HepG2 (cell line): ENCODE data around the gene HSD17B8. TPM values are rescaled to one million over a fixed set of nuclear protein-coding genes. Genes with fewer than 3 reads are reported as not detected.
A peak's percentile ranks its signal among the peaks of the same experiment; 100 is the strongest.

Experiments
- BCL6 ChIP-seq: IDR thresholded peaks from 2 replicates; pipeline ENCODE4 v1.6.1; 2016; ENCODE audit warnings: missing genetic modification reagents, missing compliant biosample characterization
- CBX1 ChIP-seq: IDR thresholded peaks from one replicate; pipeline ENCODE4 v1.6.1; 2016; ENCODE audit warnings: antibody characterized with exemption, low read depth
- CCAR2 ChIP-seq: fragments of 200-400 bp; formaldehyde crosslinking; optimal IDR thresholded peaks from 2 replicates; pipeline ENCODE3; 2018; ENCODE audit warnings: low read depth, mild to moderate bottlenecking, low read length, moderate library complexity
- CEBPB ChIP-seq: IDR thresholded peaks from 2 replicates; pipeline ENCODE4 v1.6.1; 2011; ENCODE audit warnings: low read depth, low read length, improper control_type of control experiment, borderline replicate concordance
- CREM ChIP-seq, 2 experiments: sonication (generic) in 1 of 2; formaldehyde crosslinking in 1 of 2; IDR thresholded peaks; 2 replicates each; pipeline versions ENCODE4 v1.4.0 to v1.6.1; 2016 to 2020; ENCODE audit warnings: antibody characterized with exemption in 1 of 2, mild to moderate bottlenecking in 1 of 2, missing genetic modification reagents in 1 of 2
- ETV6 ChIP-seq: sonication (generic); formaldehyde crosslinking; conservative IDR thresholded peaks from 2 replicates; pipeline ENCODE4 v1.4.0; 2020; ENCODE audit warnings: missing genetic modification reagents
- HNF4A ChIP-seq: sonication (generic); formaldehyde crosslinking; IDR thresholded peaks from 2 replicates; pipeline ENCODE4 v1.4.0; 2020; ENCODE audit warnings: missing genetic modification reagents
- IRF2 ChIP-seq: IDR thresholded peaks from 2 replicates; pipeline ENCODE4 v1.6.1; 2018; ENCODE audit warnings: missing genetic modification reagents, missing compliant biosample characterization
- LCORL ChIP-seq, 2 experiments: fragments of 450-650 bp in 1 of 2; sonication (generic) in 1 of 2; formaldehyde crosslinking in 1 of 2; IDR thresholded peaks; 2 replicates each; pipeline versions ENCODE4 v1.5.0 to v1.6.1; 2017 to 2020; ENCODE audit warnings: antibody characterized with exemption in 1 of 2, missing genetic modification reagents in 1 of 2
- MBNL3 ChIP-seq: fragments of 250-450 bp; sonication (Bioruptor Pico); conservative IDR thresholded peaks from 2 replicates; pipeline ENCODE4 v1.8.0; 2022; ENCODE audit warnings: mild to moderate bottlenecking, inconsistent platforms
- MIER3 ChIP-seq: IDR thresholded peaks from 2 replicates; pipeline ENCODE4 v1.6.1; 2016; ENCODE audit warnings: missing compliant biosample characterization, borderline replicate concordance
- MXD4 ChIP-seq: IDR thresholded peaks from 2 replicates; pipeline ENCODE4 v1.6.1; 2016; ENCODE audit warnings: mild to moderate bottlenecking, missing biosample characterization, missing genetic modification reagents
- NR2F2 ChIP-seq: IDR thresholded peaks from 2 replicates; pipeline ENCODE4 v1.6.1; 2012; ENCODE audit warnings: low read depth, inconsistent platforms, borderline replicate concordance
- PAXIP1 ChIP-seq: sonication (generic); formaldehyde crosslinking; conservative IDR thresholded peaks from 2 replicates; pipeline ENCODE4 v1.4.0; 2020; ENCODE audit warnings: mild to moderate bottlenecking, missing genetic modification reagents, moderate library complexity
- SALL1 ChIP-seq: sonication (generic); formaldehyde crosslinking; IDR thresholded peaks from 2 replicates; pipeline ENCODE4 v1.8.0; 2022; ENCODE audit warnings: mild to moderate bottlenecking, missing genetic modification reagents
- SAP130 ChIP-seq: IDR thresholded peaks from 2 replicates; pipeline ENCODE4 v1.6.1; 2016; ENCODE audit warnings: low read depth
- SATB2 ChIP-seq: sonication (generic); formaldehyde crosslinking; IDR thresholded peaks from 2 replicates; pipeline ENCODE4 v1.5.0; 2020; ENCODE audit warnings: missing genetic modification reagents
- SKI ChIP-seq: fragments of 450-650 bp; IDR thresholded peaks from one replicate; pipeline ENCODE4 v1.6.1; 2018; ENCODE audit warnings: mild to moderate bottlenecking; ENCODE audit not compliant: partially characterized antibody
- SOX13 ChIP-seq, 3 experiments: fragments of 450-650 bp in 1 of 3; sonication (generic) in 1 of 3; formaldehyde crosslinking in 1 of 3; IDR thresholded peaks in 2 of 3; conservative IDR thresholded peaks in 1 of 3; 2 replicates each; pipeline versions ENCODE4 v1.5.0 to v1.6.1; 2016 to 2020; ENCODE audit warnings: antibody characterized with exemption in 1 of 3, mild to moderate bottlenecking in 1 of 3, missing compliant biosample characterization in 1 of 3, missing genetic modification reagents in 1 of 3, moderate library complexity in 1 of 3
- ZNF17 ChIP-seq: sonication (generic); formaldehyde crosslinking; IDR thresholded peaks from 2 replicates; pipeline ENCODE4 v1.5.0; 2020; ENCODE audit warnings: mild to moderate bottlenecking, missing genetic modification reagents
- ZNF205 ChIP-seq: IDR thresholded peaks from 2 replicates; pipeline ENCODE4 v1.6.1; 2018; ENCODE audit warnings: missing biosample characterization, missing genetic modification reagents
- ZNF256 ChIP-seq: sonication (generic); formaldehyde crosslinking; conservative IDR thresholded peaks from 2 replicates; pipeline ENCODE4 v1.4.0; 2020; ENCODE audit warnings: missing genetic modification reagents
- ZNF263 ChIP-seq: sonication (generic); formaldehyde crosslinking; IDR thresholded peaks from 2 replicates; pipeline ENCODE4 v1.4.0; 2020; ENCODE audit warnings: missing genetic modification reagents
- ZNF326 ChIP-seq: sonication (generic); formaldehyde crosslinking; IDR thresholded peaks from 2 replicates; pipeline ENCODE4 v1.4.0; 2020; ENCODE audit warnings: missing genetic modification reagents, borderline replicate concordance
- ZNF331 ChIP-seq: sonication (generic); formaldehyde crosslinking; IDR thresholded peaks from 2 replicates; pipeline ENCODE4 v1.4.0; 2020; ENCODE audit warnings: missing genetic modification reagents
- ZNF501 ChIP-seq: sonication (generic); formaldehyde crosslinking; IDR thresholded peaks from 2 replicates; pipeline ENCODE4 v1.5.1; 2020; ENCODE audit warnings: mild to moderate bottlenecking, moderate library complexity, missing genetic modification reagents
- ZNF572 ChIP-seq: sonication (generic); formaldehyde crosslinking; IDR thresholded peaks from 2 replicates; pipeline ENCODE4 v1.5.1; 2020; ENCODE audit warnings: mild to moderate bottlenecking, missing genetic modification reagents
- ZNF589 ChIP-seq: sonication (generic); formaldehyde crosslinking; conservative IDR thresholded peaks from 2 replicates; pipeline ENCODE4 v1.8.0; 2022; ENCODE audit warnings: mild to moderate bottlenecking, moderate library complexity, missing genetic modification reagents
- ZNF644 ChIP-seq: IDR thresholded peaks from 2 replicates; pipeline ENCODE4 v1.6.1; 2016; ENCODE audit warnings: low read depth
- ZNF891 ChIP-seq: sonication (generic); formaldehyde crosslinking; IDR thresholded peaks from 2 replicates; pipeline ENCODE4 v1.5.0; 2020; ENCODE audit warnings: mild to moderate bottlenecking, missing genetic modification reagents
- ZSCAN12 ChIP-seq: sonication (generic); formaldehyde crosslinking; IDR thresholded peaks from 2 replicates; pipeline ENCODE4 v1.9.0; 2021; ENCODE audit warnings: mild to moderate bottlenecking, missing genetic modification reagents
- polyA plus RNA-seq, 8 experiments: library from polyadenylated mRNA; depleted of rRNA in 3 of 8; stranded (reverse) in 7 of 8; unstranded in 1 of 8; fragments of >200 nt; fragmentation: Illumina TruSeq in 4 of 8; extraction: Trizol in 4 of 8; gene quantifications; 2 replicates each; pipeline versions ENCODE4 v1.2.1 to v1.2.3, GENCODE V29; 2011 to 2016; ENCODE audit warnings: low read depth in 4 of 8, missing spikeins in 1 of 8, mixed read lengths in 1 of 8; ENCODE audit not compliant: insufficient read depth in 1 of 8
- total RNA-seq, 5 experiments: library from RNA; depleted of rRNA; stranded (reverse); fragments of >200 nt; fragmentation: Illumina TruSeq; extraction: Trizol; gene quantifications; 2 replicates each; pipeline ENCODE4 v1.2.3, GENCODE V29; 2016; ENCODE audit warnings: low read depth in 1 of 5

HSD17B8 gene
- total and polyA plus RNA-seq, 2 of the 13 experiments (the other 11 are each of a cell fraction or from before 2014, with no cell fraction given): 12.6 to 20.1 TPM

- TF ChIP-seq ZNF501 (CRISPR knock-in tag): peak; percentile 47; the same call in 1 of the 2 replicates
- TF ChIP-seq IRF2 (CRISPR knock-in tag): 0 out of 2 replicates have a peak, but pooled peaks have one; percentile 38
- TF ChIP-seq ETV6 (CRISPR knock-in tag): no peak
- TF ChIP-seq BCL6 (CRISPR knock-in tag): peak; percentile 68; the same call in 1 of the 2 replicates
- TF ChIP-seq CCAR2: no peak
- TF ChIP-seq PAXIP1 (CRISPR knock-in tag): peak; percentile 80
- TF ChIP-seq CBX1: no peak
- TF ChIP-seq ZNF331: peak; percentile 29; the same call in 1 of the 2 replicates
- TF ChIP-seq ZNF17: no peak
- no peak for TF ChIP-seq ZNF572 (CRISPR knock-in tag)
- TF ChIP-seq HNF4A (CRISPR knock-in tag): peak; percentile 93
- TF ChIP-seq ZNF256 (CRISPR knock-in tag): no peak
- TF ChIP-seq ZNF205 (CRISPR knock-in tag): no peak
- TF ChIP-seq ZNF644: peak; percentile 82; the same call in 1 of the 2 replicates
- peak; percentile 45 for TF ChIP-seq SAP130 (CRISPR knock-in tag)
- TF ChIP-seq MIER3 (CRISPR knock-in tag): peak; percentile 29; the same call in 1 of the 2 replicates
- TF ChIP-seq MXD4 (CRISPR knock-in tag): no peak
- peak; percentile 41; the same call in 1 of the 2 replicates for TF ChIP-seq ZNF263 (CRISPR knock-in tag)
- no peak for TF ChIP-seq ZNF891 (CRISPR knock-in tag)
- TF ChIP-seq CREM (IDR thresholded peaks at IDR 0.05): 0 out of 2 replicates have a peak, but pooled peaks have one; percentile 23
- no peak for TF ChIP-seq CREM (CRISPR knock-in tag; IDR thresholded peaks at IDR 0.05)
- peak; percentile 38 for TF ChIP-seq SKI
- TF ChIP-seq LCORL (IDR thresholded peaks at IDR 0.05): no peak
- TF ChIP-seq LCORL (CRISPR knock-in tag; IDR thresholded peaks at IDR 0.05): 0 out of 2 replicates have a peak, but pooled peaks have one; percentile 38
- TF ChIP-seq SATB2 (CRISPR knock-in tag): no peak
- TF ChIP-seq MBNL3 (CRISPR knock-in tag): no peak
- TF ChIP-seq ZNF326 (CRISPR knock-in tag): no peak
- no peak for TF ChIP-seq SOX13 (IDR thresholded peaks at IDR 0.05)
- TF ChIP-seq SOX13 (CRISPR knock-in tag; conservative IDR thresholded peaks at IDR 0.05 in 1 of 2, IDR thresholded peaks at IDR 0.05 in 1 of 2): peak in 1 of 2 experiments; percentile 21; a peak in 1 of 4 replicates
- no peak for TF ChIP-seq ZNF589 (CRISPR knock-in tag)
- TF ChIP-seq NR2F2: peak; percentile 85
- no peak for TF ChIP-seq CEBPB
- peak; percentile 57; the same call in 1 of the 2 replicates for TF ChIP-seq SALL1
- no peak for TF ChIP-seq ZSCAN12 (CRISPR knock-in tag)
Measured at GRCh38 chr6:33156964-33157363, 47.5 kb upstream of the HSD17B8 start (continued).
